ENCODE measurements around the gene USH1C.

- TF ChIP-seq CTCF (IDR thresholded peaks at IDR 0.05) (no peak), POLR2A (IDR thresholded peaks at IDR 0.05) (no peak)
Observed at GRCh38 chr11:17578958-17579357, 34.7 kb upstream of the USH1C start.

Measured in adrenal gland (tissue), 5 donors.